Measurements from ENCODE around the gene LRRC23. TPM values are rescaled to one million over a fixed set of nuclear protein-coding genes. Genes with fewer than 3 reads are reported as not detected.
A peak's percentile ranks its signal among the peaks of the same experiment; 100 is the strongest.

Gene LRRC23
- total RNA-seq, 4 donors from 2014 or later = 8.3 to 12.9 (median 11.0) TPM

DNA sequence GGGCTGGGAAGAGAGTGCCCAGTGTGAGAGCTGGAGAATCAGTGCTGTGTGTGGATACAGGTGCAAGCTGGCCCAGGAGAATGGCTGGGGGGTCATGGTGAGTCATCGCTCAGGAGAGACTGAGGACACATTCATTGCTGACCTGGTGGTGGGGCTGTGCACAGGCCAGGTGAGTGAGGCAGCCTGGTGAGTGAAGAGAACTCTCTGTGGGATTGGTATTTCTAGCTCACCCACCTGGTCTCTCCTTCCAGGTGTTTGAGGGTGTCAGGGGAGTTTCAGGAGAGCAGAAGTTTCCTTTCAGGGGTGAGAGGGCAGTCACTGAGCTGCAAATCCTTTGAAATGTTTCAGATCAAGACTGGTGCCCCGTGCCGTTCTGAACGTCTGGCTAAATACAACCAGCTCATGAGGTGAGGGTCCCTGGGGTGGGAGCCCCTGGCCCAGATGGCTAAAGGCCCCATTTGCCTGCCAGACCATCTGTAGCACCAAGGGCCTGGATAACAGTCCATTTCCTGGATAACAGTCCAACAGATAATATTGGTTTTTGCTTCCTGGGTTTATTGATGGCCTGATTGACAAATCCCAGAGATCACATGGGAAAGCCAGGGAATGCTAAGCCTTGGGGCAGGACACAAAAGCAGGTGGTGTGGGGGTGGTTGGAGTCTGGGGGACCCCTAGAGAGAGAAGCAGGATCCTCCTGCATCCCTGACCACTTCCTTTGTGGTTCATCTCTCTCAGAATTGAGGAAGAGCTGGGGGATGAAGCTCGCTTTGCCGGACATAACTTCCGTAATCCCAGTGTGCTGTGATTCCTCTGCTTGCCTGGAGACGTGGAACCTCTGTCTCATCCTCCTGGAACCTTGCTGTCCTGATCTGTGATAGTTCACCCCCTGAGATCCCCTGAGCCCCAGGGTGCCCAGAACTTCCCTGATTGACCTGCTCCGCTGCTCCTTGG, 17.6 kb downstream of the LRRC23 start:
- H3K9me3 ChIP-seq = no peaks in the 10 kb centered on the region
- no peak for DNase-seq (ENCODE audit: extremely low spot score)
- no peak overlapping the region for H3K4me3 ChIP-seq
- WGBS = 85% methylated on average over 9 of the region's 9 CpGs
- peak overlapping the region in 1 of 4 donors; percentile 4 for H3K27ac ChIP-seq (replicated peaks in 1 of 4)
- intact Hi-C loops (cut with DNase I) = no loop called here
- H3K36me3 ChIP-seq = peaks cover 0 to 57% (median 20%) of the 10 kb centered on the region in 4 donors
- TF ChIP-seq EP300 (IDR thresholded peaks at IDR 0.05) = no peak
- TF ChIP-seq, protein P1, sequence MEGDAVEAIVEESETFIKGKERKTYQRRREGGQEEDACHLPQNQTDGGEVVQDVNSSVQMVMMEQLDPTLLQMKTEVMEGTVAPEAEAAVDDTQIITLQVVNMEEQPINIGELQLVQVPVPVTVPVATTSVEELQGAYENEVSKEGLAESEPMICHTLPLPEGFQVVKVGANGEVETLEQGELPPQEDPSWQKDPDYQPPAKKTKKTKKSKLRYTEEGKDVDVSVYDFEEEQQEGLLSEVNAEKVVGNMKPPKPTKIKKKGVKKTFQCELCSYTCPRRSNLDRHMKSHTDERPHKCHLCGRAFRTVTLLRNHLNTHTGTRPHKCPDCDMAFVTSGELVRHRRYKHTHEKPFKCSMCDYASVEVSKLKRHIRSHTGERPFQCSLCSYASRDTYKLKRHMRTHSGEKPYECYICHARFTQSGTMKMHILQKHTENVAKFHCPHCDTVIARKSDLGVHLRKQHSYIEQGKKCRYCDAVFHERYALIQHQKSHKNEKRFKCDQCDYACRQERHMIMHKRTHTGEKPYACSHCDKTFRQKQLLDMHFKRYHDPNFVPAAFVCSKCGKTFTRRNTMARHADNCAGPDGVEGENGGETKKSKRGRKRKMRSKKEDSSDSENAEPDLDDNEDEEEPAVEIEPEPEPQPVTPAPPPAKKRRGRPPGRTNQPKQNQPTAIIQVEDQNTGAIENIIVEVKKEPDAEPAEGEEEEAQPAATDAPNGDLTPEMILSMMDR (IDR thresholded peaks at IDR 0.05) = no peak
- no peak for TF ChIP-seq POLR2A (IDR thresholded peaks at IDR 0.05; ENCODE audit: low read depth)
- no peak for TF ChIP-seq POLR2AphosphoS5 (IDR thresholded peaks at IDR 0.05)
- H3K4me1 ChIP-seq = peaks cover 34 to 38% (median 37%) of the 10 kb centered on the region in 4 donors
- no peaks in the 10 kb centered on the region for H3K27me3 ChIP-seq

DNA sequence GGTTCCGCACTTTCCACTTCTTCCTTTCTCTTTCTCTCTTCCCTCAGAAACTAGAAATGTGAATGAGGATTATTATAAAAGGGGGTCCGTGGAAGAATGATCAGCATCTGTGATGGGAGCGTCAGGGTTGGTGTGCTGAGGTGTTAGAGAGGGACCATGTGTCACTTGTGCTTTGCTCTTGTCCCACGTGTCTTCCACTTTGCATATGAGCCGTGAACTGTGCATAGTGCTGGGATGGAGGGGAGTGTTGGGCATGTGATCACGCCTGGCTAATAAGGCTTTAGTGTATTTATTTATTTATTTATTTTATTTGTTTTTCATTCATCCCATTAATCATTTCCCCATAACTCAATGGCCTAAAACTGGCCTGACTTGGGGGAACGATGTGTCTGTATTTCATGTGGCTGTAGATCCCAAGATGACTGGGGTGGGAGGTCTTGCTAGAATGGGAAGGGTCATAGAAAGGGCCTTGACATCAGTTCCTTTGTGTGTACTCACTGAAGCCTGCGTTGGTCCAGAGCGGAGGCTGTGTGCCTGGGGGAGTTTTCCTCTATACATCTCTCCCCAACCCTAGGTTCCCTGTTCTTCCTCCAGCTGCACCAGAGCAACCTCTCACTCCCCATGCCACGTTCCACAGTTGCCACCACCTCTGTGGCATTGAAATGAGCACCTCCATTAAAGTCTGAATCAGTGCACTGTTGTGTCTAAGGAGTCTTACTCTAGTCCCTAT, 18.5 kb downstream of the LRRC23 start:
- H3K27ac ChIP-seq (replicated peaks in 1 of 4) = peak overlapping the region in 2 of 4 donors; percentile 98 to 99

DNA sequence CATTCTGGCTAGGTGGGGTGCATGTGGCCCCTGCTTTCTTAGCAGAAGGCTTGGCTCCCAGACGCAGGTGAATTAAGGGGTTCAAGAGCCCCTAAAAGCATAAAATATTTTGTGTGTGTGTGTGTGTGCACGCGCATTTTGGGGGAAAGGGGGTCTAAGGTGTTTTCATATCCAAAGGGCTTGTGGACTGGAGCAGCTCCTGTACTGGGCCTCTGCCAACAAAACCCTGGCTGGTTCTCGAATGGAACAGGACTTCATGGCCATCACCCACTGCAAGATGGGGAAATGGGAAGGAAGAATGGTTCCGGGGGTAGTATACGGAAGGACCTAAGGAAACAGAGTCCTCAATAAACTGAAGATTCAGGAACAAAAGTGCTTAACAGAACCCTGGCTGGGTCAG, 19.2 kb downstream of the LRRC23 start:
- Histone ChIP-seq H3K36me3 (peaks cover 0 to 41% (median 13%) of the 10 kb centered on the region in 4 donors), H3K27ac (replicated peaks in 1 of 4) (peak overlapping the region; percentile 95 to 99 (median 98)), H3K9me3 (no peaks in the 10 kb centered on the region), H3K4me3 (peak overlapping the region in 1 of 4 donors; percentile 89), H3K27me3 (no peaks in the 10 kb centered on the region), H3K4me1 (peaks cover 34 to 40% (median 38%) of the 10 kb centered on the region in 4 donors)
- DNase-seq (ENCODE audit: extremely low spot score) = no peak
- no peak for TF ChIP-seq POLR2AphosphoS5 (IDR thresholded peaks at IDR 0.05)
- no peak for TF ChIP-seq POLR2A (IDR thresholded peaks at IDR 0.05; ENCODE audit: low read depth)
- TF ChIP-seq, protein P1 (IDR thresholded peaks at IDR 0.05) = no peak
- TF ChIP-seq EP300 (IDR thresholded peaks at IDR 0.05) = no peak
- WGBS = 46% methylated on average over 6 of the region's 6 CpGs
- intact Hi-C loops (cut with DNase I) = loop anchor here (1.0 kb wide), 1 partner anchor 41 kb away; no protein-coding TSS in a partner anchor

More for the DNA sequence above, 18.5 kb downstream of the LRRC23 start:
- DNase-seq (ENCODE audit: extremely low spot score) = no peak
- Histone ChIP-seq H3K9me3 (no peaks in the 10 kb centered on the region), H3K27me3 (no peaks in the 10 kb centered on the region), H3K36me3 (peaks cover 0 to 48% (median 13%) of the 10 kb centered on the region in 4 donors), H3K4me1 (peaks cover 34 to 39% (median 37%) of the 10 kb centered on the region in 4 donors), H3K4me3 (no peak overlapping the region)
- intact Hi-C loops (cut with DNase I) = no loop called here
- no peak for TF ChIP-seq EP300 (IDR thresholded peaks at IDR 0.05)
- no peak for TF ChIP-seq POLR2A (IDR thresholded peaks at IDR 0.05; ENCODE audit: low read depth)
- TF ChIP-seq POLR2AphosphoS5 (IDR thresholded peaks at IDR 0.05) = no peak
- TF ChIP-seq, protein P1 (IDR thresholded peaks at IDR 0.05) = no peak
- 72% methylated on average over 10 of the region's 10 CpGs for WGBS

DNA sequence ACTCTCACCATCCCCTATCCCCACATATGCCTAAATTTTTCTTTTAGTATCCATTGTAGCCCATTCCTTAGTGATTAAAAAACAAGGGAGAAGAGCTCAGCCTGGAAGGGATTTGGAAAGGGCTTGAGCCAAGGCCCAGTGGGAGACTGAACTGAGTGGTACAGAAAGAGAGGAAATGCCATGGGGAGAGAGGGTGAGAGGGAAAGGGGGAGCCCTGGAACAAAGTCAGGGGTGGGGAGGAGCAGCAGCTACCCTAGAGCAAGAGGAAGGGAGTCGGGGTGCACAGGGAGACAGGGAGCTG, 20.6 kb downstream of the LRRC23 start:
- Histone ChIP-seq H3K36me3 (peaks cover 0 to 28% (median 9%) of the 10 kb centered on the region in 4 donors), H3K9me3 (no peaks in the 10 kb centered on the region), H3K4me3 (peak overlapping the region; percentile 38 to 99 (median 92)), H3K27me3 (no peaks in the 10 kb centered on the region), H3K27ac (replicated peaks in 1 of 4) (peak overlapping the region; percentile 95 to 99 (median 98)), H3K4me1 (peaks cover 45 to 53% (median 52%) of the 10 kb centered on the region in 4 donors)
- intact Hi-C loops (cut with DNase I) = no loop called here
- WGBS = 8% methylated on average over 1 of the region's 1 CpG
- no peak for TF ChIP-seq POLR2A (IDR thresholded peaks at IDR 0.05; ENCODE audit: low read depth)
- DNase-seq (ENCODE audit: extremely low spot score) = no peak
